HL-60 (cell line): Measurements from ENCODE around the gene BAZ2B.

Experiments used
- DNase-seq, 2 experiments: peaks; one replicate each; pipeline ENCODE4 v3.0.0-alpha.2; 2010 to 2020; ENCODE audit warnings: low read depth in 1 of 2, low spot score in 1 of 2
- H3K27ac ChIP-seq: fragments of 250-450 bp; sonication (Bioruptor Pico); replicated peaks from 2 replicates; pipeline ENCODE4 v1.5.1; 2020; ENCODE audit warnings: mild to moderate bottlenecking, moderate library complexity
- H3K27me3 ChIP-seq: fragments of 250-450 bp; sonication (Bioruptor Pico); 2 replicates; pipeline ENCODE4 v1.5.1; 2021; ENCODE audit warnings: mild to moderate bottlenecking, moderate library complexity; ENCODE audit not compliant: insufficient read depth, poor library complexity, severe bottlenecking
- H3K4me3 ChIP-seq: replicated peaks from 2 replicates; pipeline ENCODE4 v1.5.1; 2011; ENCODE audit warnings: mild to moderate bottlenecking, control low read depth, low read length; ENCODE audit not compliant: insufficient read depth
- GABPA ChIP-seq: IDR thresholded peaks from 2 replicates; pipeline ENCODE4 v1.6.1; 2012; ENCODE audit warnings: low read depth
- POLR2AphosphoS5 ChIP-seq: IDR thresholded peaks from 2 replicates; pipeline ENCODE4 v1.6.1; 2012; ENCODE audit warnings: low read depth
- SPI1 ChIP-seq: IDR thresholded peaks from 2 replicates; pipeline ENCODE4 v1.6.1; 2012; ENCODE audit warnings: low read depth, mild to moderate bottlenecking, borderline replicate concordance
- TF ChIP-seq, protein P1 (sequence below): IDR thresholded peaks from 2 replicates; pipeline ENCODE4 v1.6.1; 2012; ENCODE audit warnings: low read depth; ENCODE audit not compliant: insufficient replicate concordance
- TF ChIP-seq, protein P2 (sequence below): IDR thresholded peaks from one replicate; pipeline ENCODE4 v1.5.1; 2011; ENCODE audit warnings: low read length, control low read depth, inconsistent platforms; ENCODE audit not compliant: insufficient read depth

Gene BAZ2B

DNA sequence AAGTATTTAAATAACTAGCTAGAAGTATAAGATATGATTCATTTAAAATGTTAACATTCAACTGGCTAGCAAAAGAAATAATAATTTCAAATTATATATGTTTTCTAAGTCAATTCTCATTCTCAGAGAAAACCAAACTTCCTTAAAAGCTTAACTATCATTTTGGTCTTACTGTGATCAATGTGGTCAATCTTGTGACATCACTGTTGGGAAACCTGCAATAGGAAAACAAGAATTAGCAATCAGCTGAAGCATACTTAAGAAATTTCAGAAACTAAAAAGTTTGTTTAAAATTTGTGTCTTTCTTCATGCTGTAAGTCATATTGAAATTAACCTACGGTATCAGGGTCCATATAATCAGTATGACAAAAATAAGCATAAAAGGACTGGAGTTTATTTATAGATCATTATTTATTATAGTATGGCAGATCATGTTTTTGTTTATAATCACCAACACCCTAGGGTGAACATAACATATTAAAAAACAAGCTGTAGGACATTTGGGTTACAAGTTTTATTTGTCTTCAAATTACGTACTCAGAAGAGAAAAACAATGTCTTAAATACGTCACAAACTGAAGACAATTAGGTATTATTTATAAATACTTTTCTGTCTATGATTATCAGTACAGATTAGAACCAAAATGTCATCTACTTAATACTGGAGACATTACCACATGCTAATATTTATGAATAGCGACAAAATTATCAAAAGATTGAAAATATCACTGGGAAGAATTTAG is 60.5 kb downstream of the BAZ2B start:
- H3K27me3 ChIP-seq, result no peaks in the 10 kb centered on the region
- no peak overlapping the region for H3K4me3 ChIP-seq
- peak overlapping the region; percentile 75 for H3K27ac ChIP-seq
- TF ChIP-seq, protein P1, sequence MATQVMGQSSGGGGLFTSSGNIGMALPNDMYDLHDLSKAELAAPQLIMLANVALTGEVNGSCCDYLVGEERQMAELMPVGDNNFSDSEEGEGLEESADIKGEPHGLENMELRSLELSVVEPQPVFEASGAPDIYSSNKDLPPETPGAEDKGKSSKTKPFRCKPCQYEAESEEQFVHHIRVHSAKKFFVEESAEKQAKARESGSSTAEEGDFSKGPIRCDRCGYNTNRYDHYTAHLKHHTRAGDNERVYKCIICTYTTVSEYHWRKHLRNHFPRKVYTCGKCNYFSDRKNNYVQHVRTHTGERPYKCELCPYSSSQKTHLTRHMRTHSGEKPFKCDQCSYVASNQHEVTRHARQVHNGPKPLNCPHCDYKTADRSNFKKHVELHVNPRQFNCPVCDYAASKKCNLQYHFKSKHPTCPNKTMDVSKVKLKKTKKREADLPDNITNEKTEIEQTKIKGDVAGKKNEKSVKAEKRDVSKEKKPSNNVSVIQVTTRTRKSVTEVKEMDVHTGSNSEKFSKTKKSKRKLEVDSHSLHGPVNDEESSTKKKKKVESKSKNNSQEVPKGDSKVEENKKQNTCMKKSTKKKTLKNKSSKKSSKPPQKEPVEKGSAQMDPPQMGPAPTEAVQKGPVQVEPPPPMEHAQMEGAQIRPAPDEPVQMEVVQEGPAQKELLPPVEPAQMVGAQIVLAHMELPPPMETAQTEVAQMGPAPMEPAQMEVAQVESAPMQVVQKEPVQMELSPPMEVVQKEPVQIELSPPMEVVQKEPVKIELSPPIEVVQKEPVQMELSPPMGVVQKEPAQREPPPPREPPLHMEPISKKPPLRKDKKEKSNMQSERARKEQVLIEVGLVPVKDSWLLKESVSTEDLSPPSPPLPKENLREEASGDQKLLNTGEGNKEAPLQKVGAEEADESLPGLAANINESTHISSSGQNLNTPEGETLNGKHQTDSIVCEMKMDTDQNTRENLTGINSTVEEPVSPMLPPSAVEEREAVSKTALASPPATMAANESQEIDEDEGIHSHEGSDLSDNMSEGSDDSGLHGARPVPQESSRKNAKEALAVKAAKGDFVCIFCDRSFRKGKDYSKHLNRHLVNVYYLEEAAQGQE, result no peak
- TF ChIP-seq GABPA (no peak), SPI1 (no peak)
- TF ChIP-seq, protein P2, sequence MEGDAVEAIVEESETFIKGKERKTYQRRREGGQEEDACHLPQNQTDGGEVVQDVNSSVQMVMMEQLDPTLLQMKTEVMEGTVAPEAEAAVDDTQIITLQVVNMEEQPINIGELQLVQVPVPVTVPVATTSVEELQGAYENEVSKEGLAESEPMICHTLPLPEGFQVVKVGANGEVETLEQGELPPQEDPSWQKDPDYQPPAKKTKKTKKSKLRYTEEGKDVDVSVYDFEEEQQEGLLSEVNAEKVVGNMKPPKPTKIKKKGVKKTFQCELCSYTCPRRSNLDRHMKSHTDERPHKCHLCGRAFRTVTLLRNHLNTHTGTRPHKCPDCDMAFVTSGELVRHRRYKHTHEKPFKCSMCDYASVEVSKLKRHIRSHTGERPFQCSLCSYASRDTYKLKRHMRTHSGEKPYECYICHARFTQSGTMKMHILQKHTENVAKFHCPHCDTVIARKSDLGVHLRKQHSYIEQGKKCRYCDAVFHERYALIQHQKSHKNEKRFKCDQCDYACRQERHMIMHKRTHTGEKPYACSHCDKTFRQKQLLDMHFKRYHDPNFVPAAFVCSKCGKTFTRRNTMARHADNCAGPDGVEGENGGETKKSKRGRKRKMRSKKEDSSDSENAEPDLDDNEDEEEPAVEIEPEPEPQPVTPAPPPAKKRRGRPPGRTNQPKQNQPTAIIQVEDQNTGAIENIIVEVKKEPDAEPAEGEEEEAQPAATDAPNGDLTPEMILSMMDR, result no peak
- peak; percentile 43 to 84 for DNase-seq

DNA sequence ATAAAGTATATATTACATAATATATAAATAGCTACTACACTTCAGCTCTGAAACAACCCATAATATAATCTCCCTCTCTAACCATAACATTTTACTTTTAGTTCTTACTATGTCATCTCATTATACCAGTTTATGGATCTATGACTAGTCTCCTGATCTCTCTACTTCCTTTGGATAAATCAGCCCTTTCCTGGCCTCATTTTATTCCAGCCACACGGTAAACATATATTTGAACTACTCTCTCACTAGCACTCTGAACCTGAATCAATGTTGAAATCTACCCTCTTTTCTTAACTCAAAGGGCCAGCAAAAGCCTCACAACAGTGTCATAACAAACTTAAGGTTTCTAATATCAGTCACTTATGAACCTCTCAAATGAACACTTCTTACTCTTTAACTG is 62.6 kb downstream of the BAZ2B start:
- Histone ChIP-seq H3K4me3 (no peak overlapping the region), H3K27ac (peak overlapping the region; percentile 75), H3K27me3 (no peaks in the 10 kb centered on the region)
- no peak for DNase-seq
- TF ChIP-seq SPI1 (no peak), POLR2AphosphoS5 (no peak), GABPA (no peak)
- TF ChIP-seq, protein P1, result no peak
- TF ChIP-seq, protein P2, result no peak

DNA sequence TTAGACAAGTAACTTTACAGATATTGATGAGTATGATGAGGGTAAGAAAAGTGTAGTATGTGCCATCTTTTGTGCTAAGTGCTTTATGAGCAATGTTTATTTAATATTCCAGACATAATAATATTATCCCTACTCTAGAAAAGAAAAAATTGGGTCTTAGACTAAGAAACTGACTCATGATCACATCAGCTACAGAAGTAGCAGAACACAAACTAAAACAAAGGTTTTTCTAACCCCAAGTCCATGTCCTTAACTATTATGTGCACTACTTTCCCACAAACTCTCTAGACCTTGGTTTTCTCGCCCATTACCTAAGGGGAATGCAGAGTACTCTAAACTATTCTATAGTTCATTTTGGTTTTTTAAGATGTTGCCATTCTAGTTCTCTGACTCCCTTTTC is 64.5 kb downstream of the BAZ2B start:
- Histone ChIP-seq H3K27me3 (no peaks in the 10 kb centered on the region), H3K27ac (no peak overlapping the region), H3K4me3 (no peak overlapping the region)
- TF ChIP-seq SPI1 (no peak), POLR2AphosphoS5 (no peak), GABPA (no peak)
- TF ChIP-seq, protein P2, result no peak
- DNase-seq, result no peak

GRCh38 chr2:159550231-159550630 is 66.1 kb downstream of the BAZ2B start:
- no peaks in the 10 kb centered on the region for H3K27me3 ChIP-seq
- TF ChIP-seq POLR2AphosphoS5, result no peak
- TF ChIP-seq SPI1, result no peak
- TF ChIP-seq, protein P2, result no peak
- TF ChIP-seq, protein P1, result no peak
- no peak for TF ChIP-seq GABPA
- DNase-seq, result no peak
- H3K27ac ChIP-seq, result no peak overlapping the region
- H3K4me3 ChIP-seq, result no peak overlapping the region
